KBM-7 (cell line): ENCODE data around the gene GNGT2.
A peak's percentile ranks its signal among the peaks of the same experiment; 100 is the strongest.

Experiments
- DNase-seq: peaks from one replicate; pipeline ENCODE4 v3.0.0-alpha.2; 2015
- in situ Hi-C: fragments of 300-500 bp; cut with MboI; formaldehyde crosslinking; loops from 2 replicates; pipeline ENCODE4 v1.14.3; 2020; ENCODE audit warnings: low sequenced_read_pairs, low pct_unique_long_range_greater_than_20kb, mixed read lengths

The GNGT2 gene

DNA sequence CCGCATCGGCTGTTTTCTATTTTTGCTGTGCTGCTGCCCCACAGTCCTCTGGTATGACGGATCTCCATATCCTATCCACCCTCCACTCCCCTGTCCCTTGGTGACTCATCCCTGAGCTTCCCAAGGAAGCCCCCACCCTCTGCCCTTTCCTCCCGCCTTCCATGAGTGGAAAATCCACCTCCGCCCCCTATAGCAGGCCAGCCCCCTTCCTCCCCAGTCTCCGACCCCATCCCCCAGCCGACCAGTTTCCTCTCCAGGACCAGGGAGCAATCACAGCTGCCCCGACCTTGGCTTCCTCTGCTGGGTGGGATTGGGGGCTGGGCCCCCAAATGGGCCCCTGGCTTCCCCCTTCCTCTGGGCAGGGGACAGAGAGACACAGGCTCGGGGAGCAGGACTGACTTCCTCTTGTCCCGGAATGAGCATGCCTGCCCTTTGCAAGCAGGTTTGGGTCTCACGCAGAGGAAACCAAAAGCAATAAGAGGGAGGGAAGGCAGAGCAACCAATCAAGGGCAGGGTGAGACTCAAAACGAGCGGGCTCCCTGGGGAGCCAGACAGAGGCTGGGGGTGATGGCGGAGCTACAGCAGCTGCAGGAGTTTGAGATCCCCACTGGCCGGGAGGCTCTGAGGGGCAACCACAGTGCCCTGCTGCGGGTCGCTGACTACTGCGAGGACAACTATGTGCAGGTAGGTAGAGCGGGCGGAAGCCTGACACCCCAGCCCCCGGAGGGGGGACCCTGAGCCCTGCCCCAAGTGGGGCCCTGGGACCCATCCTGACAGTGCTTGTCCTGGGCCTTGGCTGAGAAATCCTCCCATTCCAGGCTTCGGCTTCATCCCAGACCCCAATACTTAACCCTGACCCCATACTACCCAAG is at the start of gene GNGT2, which contains the start of gene ABI3:
Gene GNGT2, minus strand, starts transcription at position 417 of the 872 bp plus-strand sequence. CDS start 3,152 bp downstream, outside the sequence.
Gene ABI3, plus strand, starts transcription at position 550 of the 872 bp plus-strand sequence. Its CDS starts 18 bp downstream, at position 568.
- in situ Hi-C loops, result no loop called here
- DNase-seq, result peak; percentile 79

DNA sequence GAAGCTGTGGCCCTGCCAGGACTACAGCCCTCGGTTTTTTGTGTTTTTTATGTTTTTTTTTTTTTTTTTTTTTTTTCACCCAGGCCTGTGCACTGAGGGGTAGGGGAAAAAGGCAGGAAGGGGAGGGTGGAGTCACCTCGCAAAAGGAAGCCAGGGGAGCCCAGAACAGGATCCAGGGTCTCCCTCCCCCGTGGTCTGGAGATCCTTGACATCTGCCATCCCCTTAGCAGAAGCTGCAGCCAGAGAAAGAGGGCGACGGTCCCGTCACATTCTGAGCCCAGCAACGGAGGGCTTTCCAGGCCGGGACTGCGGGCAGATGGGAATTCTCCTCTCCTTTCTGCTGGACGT is 49.3 kb upstream of the GNGT2 start:
- in situ Hi-C loops, result no loop called here
- peak; percentile 48 for DNase-seq

DNA sequence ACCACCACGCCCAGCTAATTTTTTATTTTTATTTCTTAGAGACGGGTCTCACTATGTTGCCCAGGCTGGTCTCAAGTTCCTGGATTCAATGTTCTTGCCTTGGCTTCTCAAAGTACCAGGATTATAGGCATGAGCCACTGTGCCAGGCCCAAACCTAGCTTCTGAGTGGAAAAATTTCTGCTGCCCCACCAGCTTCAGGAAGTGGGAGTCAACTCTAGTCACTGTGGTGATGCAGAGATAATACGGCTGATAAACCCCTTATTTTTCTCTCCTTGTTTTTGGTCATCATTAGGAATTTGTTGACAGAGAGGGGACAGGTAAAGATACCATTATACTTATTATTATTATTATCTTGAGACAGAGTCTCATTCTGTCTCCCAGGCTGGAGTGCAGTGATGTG is 48.0 kb upstream of the GNGT2 start:
- DNase-seq, result peak; percentile 16
- in situ Hi-C loops, result no loop called here

DNA sequence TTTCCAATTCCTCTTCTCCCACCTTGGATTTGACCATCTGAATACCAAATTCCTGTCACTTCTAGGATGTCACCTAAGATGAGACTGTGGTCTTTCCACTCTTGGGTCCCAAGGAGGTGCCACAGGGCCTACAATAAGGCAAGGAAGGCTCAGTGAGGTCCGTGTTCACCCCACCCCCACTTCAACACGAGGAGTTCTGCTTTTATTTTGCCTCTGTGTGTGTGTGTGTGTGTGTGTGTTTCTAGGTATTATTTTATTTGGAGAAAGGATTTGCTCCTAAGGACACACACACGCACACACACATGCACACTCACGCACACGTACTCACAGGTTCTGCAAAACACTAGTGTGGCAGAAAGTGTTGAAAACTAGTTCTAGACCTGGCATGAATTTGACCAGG is 44.8 kb upstream of the GNGT2 start:
- in situ Hi-C loops, result no loop called here
- no peak for DNase-seq

DNA sequence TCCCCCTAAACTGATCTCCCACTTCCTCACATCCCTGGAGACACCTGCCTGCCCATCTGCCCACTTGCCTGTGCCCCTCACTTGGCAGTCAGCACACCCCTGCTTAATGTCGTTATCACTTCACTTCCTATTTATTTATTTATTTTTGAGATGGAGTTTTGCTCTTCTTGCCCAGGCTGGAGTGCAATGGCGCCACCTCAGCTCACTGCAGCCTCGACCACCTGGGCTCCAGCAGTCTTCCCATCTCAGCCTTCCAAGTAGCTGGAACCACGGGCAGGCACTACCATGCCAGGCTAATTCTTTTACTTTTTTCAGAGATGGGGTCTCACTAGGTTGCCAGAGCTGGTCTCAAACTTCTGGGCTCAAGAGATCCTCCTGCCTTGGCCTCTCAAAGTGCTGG is 43.7 kb upstream of the GNGT2 start:
- in situ Hi-C loops, result no loop called here
- DNase-seq, result no peak

DNA sequence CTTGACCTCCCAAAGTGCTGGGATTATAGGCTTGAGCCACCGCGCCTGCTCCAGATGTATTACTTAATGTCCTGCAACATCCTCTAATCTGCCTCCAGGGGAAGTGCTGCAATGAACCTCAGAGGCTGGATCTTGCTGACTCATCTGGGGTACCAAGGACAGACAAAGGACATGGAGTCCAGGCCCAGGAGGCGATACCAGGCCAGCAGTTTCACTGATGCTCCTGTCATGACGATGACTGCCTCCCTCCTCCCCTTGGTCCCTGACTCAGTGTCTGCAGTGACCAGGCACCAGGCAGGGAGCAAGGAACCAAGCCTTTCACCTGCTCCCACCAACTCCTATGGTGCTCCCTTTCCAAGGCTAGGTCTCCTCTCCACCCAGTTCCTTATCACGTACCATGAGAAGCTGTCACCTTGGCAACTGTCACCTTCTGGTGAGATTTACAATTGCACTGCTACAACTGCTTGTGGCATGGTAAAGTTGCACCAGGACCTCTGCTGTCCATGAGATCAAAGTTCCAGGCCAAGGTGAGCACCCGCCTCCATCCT is 41.8 kb upstream of the GNGT2 start:
- in situ Hi-C loops, result no loop called here
- no peak for DNase-seq

DNA sequence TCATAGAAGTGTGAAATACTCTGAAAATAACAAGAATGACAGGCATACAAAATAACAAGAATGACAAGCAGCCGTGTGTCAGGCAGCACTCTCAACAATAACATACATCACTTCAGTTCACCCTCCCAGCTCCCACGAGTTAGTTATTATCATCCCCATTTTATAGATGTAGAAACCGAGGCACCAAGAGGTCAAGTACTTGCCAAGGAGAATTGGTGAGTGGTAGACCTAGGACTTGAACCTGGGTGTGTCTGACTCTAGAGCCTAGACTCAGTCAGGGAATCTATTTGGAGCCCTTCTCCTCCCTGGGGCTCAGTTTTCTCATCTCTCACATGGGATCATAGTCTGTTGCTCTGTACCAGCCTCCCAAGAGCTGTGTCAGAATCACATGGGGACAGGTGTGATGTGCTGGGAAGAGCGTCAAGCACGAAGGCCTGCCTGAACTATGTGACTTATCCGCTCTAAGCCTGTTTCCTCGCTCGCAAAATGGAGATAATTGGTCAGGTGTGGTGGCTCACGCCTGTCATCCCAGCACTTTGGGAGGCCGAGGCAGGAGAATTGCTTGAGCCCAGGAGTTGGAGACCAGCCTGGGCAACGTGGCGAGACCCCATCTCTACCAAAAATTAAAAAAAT is 39.6 kb upstream of the GNGT2 start:
- DNase-seq, result no peak
- in situ Hi-C loops, result no loop called here

DNA sequence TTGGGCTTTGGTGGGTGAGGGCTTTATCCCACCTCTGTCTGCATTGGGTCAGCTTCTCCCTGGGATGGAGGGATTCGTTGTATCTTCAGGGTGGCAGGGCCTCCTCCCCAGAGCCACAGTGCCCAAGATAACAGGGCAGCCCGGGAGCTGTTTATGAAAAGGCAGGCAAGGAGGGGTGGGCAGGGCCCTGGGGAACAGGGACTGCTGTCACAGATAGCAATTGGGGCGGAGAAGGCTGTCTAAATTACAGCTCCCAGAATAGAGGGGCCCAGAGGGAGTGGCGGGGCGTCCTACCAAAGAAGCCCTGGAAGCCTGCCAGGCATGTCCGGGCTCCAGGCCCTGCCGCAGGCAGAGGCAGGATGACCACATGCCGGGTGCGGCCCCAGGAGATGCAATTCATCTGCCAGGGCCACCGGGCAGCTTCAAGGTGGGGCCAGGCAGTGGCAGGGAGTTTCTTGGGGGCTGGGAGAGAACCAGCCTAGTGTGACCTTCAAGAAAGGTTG is 39.0 kb upstream of the GNGT2 start:
- DNase-seq, result no peak
- in situ Hi-C loops, result no loop called here

DNA sequence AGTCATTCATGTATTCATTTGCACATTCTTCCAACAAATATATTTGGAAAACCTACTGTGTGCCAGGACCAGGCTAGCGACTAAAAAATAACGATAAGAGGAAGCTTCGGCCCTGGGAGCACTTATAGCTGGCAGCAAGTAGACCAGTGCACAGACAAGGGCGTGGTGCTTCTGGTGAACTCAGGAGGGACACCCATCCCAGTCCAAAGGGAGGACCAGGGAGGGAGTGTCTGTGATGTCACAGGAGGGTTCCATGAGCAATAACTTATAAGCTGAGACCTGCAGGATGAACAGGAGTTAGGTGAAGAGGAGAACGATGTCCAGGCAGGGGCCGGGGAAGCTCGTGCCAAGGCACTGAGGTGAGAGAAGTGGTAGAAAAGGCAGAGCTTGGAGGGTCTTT is 37.6 kb upstream of the GNGT2 start:
- no peak for DNase-seq
- in situ Hi-C loops, result no loop called here

DNA sequence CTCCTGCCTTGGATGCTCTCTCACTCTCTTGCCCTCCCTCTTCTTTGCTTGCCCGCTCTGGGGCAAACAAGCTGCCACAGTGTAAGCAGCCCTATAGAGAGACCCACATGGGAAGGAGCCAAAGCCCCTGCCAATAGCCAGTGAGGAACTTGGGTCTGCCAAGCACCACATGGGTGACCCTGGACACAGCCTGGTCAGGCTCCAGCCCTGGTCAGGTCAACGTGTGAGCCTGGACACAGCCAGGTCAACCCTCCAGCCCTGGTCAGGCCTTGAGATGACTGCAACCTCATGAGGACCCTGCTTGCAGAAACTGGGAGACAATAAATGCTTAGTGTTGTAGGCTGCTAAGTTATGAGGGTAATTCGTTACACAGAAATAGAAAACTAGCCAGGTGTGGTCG is 34.5 kb upstream of the GNGT2 start:
- in situ Hi-C loops, result no loop called here
- no peak for DNase-seq

DNA sequence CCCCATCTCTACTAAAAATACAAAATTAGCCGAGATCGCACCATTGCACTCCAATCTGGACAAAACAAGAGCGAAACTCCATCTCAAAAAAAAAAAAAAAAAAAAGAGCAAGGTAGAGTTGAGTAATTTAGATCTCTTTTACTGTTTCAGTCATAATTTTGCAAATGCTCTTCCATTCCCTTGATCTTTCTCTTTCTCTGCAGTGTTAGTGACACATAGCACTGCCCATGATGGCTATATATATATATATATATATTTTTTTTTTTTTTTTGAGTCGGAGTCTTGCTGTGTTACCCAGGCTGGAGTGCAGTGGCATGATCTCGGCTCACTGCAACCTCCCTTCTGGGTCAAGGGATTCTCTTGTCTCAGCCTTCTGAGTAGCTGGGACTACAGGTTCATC is 32.4 kb upstream of the GNGT2 start:
- no peak for DNase-seq
- in situ Hi-C loops, result no loop called here

DNA sequence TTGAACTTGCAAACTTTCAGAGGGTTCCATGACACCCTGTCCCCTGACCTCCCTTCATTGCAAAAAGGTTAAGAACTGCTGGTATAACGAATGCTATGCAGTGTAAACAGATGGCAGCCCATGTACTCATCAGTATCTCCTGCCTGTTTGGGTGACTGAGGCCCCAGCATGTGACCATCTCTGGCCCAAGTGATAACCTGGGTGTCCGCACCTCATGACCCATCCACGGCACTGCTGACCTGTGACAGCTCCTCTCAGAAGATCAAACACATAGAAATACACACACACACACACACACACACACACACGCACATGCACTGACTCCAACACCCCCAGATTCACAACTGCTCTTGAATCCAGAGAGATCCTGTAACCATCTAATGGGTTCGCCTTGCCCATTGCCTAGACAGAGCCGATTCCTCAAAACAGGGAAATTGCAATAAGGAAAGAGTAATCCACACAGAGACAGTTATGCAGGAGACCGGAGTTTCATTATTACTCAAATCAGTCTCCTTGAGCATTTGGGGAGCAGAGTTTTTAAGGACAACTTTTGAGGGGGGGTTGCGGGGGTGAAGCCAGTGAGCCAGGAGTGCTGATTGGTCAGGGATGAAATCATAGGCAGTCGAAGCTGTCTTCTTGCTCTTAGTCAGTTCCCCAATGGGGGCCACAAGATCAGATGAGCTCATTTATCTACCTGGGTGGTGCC is 31.5 kb upstream of the GNGT2 start:
- no peak for DNase-seq
- in situ Hi-C loops, result no loop called here

DNA sequence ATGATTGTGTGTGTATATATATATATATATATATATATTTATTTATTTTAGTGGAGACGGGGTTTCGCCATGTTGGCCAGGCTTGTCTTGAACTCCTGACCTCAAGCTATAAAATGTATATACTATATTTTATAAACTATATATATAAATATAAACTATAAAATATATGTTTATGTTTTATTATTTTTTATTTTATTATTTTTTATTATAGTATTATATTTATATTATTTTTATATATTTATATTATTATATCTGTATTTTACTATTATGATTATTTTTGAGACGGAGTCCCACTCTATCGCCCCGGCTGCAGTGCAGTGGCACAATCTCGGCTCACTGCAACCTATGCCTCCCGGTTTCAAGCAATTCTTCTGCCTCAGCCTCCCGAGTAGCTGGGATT is 30.7 kb upstream of the GNGT2 start:
- in situ Hi-C loops, result no loop called here
- no peak for DNase-seq

DNA sequence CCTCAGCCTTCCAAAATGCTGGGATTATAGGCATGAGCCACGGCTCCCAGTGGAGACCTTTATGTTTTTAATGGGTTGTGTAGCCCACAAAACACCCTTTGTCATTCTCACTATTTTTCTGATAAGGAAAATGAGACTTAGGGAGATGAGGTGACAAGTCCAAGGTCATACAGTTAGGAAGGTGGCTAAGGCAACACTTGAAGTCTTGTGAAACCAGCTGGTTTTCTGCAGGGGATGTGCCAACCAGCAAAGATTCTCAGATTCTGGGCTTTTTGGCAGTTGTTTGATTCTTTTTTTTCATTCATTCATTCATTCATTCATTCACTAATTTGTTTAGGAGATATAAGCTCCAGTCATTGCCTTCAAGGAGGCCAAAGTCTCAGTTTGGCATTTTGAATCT is 30.2 kb upstream of the GNGT2 start:
- no peak for DNase-seq
- in situ Hi-C loops, result no loop called here

DNA sequence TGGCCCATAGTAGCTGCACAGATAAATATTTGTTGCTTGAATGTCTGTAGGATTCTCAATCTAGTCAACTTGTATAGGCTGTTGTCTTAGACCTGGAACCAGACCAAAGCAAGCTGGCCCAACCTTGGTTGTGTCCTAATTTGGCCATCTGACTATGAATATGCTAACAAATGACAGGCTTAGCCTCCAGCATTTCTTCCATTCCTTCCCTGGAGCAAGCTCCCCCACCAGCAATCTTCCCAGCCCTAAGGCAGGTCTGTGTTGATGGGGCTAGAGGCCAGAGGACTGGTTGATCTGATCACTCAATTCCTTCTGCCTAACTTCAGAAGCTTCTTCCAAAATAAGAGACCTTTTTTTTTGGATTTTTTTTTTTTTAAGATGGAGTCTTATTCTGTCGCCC is 29.6 kb upstream of the GNGT2 start:
- in situ Hi-C loops, result no loop called here
- DNase-seq, result no peak

DNA sequence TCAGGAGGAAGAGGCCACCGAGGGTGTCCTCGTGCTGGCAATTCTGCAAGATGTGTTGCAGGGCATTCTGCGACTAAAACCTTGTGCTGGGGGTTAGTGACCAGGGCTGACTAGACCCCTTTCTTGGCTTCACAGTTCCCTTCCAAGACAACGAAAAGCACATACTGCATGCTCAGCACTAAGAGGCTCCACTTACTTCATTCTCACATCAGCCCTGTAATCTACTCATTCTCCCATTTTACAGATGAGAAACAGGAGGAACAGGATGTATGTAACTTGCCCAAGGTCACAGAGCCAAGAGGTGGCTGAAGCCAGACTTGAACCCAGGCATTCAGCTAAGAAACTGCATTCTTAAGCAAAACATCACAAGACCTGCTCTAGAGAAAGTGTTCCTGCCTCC is 25.5 kb upstream of the GNGT2 start:
- DNase-seq, result no peak
- in situ Hi-C loops, result no loop called here

DNA sequence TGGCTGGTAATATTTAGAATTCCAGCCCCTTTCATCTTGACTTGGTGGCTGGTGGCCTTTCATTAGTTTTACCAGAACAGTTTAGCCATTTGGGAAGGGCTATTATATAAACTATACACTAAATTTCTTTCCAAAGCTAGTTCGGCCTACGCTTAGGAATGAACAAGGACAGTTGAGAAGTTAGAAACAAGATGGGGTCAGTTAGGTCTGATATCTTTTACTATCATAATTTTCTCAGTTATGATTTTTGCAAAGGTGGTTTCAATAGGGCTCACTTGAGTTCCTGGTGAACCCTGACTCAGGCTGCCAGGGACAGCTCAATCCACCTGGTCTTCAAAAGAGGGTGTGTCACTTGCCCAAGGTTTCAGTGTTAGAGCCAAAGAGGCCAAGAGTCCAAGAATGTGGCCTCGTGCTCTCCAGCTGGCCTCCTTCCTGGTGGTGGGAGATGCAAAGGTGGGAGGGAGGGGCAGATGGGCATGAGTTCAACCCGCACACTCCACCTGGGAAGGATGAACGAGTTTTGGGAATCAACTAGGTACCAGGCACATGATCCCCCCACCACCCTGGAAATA is 24.2 kb upstream of the GNGT2 start:
- DNase-seq, result no peak
- in situ Hi-C loops, result no loop called here

DNA sequence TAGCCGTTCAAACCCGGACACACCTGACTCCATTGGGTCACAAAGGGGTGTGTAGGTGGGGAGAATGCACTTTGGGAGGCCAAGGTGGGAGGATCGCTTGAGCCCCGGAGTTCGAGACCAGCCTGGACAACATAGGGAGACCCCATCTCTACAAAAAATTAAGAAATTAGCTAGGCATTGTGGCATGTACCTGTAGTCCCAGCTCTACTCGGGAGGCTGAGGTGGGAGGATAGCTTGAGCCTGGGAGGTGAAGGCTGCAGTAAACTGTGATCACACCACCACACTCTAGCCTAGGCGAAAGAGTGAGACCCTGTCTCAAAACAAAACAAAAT is 21.2 kb upstream of the GNGT2 start:
- no peak for DNase-seq
- in situ Hi-C loops, result no loop called here
